GM19043 (cell line): Measurements from ENCODE around the gene DDR1.
"Not testable (repeated sequence)": the region's sequence is repeated elsewhere in the genome, so short reads cannot be mapped to it uniquely, and the experiment has no call there.

ENCODE experiments used
- ATAC-seq: cut with Tn5 transposase; IDR thresholded peaks from one replicate; pipeline ENCODE4 v1.9.1; 2021; ENCODE audit warnings: low read depth; ENCODE audit not compliant: unreplicated experiment

DDR1 gene

DNA sequence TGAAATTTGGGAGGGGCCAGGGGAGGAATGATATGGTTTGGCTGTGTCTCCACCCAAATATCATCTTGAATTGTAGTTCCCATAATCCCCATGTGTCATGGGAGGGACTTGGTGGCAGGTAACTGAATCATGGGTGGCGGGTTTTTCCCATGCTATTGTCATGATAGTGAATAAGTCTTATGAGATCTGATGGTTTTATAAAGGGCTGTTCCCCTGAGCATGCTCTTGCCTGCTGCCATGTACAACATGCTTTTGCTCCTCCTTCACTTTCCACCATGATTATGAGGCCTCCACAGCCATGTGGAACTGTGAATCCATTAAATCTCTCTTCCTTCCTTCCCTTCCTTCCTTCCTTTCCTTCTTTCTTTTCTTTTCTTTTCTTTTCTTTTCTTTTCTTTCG lies 31.9 kb upstream of the DDR1 start:
- ATAC-seq = not testable (repeated sequence)

DNA sequence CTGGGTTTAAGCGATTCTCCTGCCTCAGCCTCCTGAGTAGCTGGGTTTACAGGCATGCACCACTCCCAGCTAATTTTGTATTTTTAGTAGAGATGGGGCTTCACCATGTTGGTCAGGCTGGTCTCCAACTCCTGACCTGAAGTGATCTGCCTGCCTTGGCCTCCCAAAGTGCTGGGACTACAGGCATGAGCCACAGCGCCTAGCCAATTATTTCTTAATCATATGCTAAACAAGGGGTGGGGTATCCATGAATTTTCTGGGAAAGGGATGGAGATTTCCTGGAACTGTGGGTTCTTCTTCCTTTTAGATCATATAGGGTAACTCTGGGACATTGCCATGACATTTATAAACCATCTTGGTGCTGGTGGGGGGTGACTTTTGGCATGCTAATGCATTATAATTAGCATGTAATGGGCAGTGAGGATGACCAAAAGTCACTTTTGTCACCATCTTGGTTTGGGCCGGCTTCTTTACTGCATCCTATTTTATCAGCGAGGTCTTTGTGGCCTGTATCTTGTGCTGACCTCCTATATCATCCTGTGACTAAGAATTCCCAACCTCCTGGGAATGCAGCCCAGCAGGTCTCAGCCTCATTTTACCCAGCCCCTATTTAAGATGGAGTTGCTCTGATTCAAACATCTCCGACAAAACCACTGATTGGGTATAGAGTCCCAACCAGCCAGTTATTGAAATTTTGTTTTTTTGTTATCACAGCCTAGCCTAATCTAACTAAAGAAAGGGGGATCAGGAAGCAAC lies 29.9 kb upstream of the DDR1 start:
- ATAC-seq = no peak

DNA sequence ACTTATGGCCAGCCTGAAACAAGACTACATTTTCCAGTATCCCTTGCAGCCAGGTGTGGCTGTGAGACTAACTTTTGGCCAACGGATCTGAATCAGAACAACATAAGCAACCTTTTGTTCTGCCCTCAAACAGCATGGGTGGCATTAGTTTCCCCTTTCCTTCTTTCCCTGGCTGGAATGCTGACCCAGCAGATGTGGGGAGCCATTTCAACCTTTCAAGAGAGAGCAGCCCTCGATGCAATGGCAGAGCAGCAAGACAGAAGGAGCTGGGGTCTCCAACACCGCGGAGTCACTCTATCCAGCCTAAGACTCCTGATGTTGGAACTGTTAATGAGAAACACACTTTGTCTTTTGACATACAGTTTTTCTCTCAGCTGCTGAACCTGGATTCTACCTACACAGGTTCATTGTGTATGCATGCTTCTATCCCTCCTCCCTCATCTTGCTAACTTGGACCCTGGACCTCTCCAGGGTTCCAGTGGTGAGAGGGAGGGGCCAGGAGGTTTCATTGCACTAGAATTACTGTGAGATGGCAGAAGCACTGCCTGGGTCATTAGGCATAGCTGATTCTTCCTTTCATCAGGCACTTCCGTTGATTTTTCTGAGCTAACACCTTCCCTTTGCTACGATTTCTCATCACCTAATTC lies 28.8 kb upstream of the DDR1 start:
- no peak for ATAC-seq

DNA sequence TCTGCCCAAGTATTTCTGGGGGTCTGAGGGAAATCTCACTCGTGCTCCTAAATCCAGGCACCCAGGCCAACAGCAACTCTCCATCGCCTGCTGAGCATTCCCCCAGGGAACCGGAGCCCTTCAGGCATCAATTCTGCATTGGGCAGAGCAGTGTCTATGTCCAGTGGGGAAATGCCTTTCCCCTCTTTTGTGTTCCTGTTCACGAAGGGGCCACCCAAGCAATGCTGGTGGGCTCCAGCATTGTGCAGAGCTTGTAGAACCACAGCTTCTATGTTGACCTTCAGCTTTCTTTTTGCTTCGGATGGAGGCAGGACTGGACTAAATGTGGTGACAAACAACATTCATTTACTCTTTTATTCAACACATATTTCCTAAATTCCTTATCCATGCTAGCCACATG lies 27.2 kb upstream of the DDR1 start:
- ATAC-seq = no peak

DNA sequence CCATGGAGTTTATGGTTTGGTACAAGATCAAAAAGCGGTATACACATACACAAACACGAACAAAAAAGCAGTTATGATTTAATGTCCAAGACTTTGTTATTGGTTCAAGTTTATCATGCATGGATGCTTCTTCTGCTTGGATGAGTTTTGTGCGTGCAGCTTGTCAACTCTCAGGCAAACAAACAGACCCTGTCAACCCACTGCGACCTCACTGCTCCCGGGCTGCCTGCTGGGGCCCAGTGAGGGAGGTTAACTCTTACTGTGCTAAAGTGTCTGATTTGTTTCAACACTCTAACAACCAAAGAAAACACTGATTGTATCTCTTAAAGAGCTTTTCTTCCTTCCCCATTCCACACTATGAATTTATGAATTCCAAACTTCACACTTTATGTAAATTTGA lies 26.8 kb upstream of the DDR1 start:
- no peak for ATAC-seq

DNA sequence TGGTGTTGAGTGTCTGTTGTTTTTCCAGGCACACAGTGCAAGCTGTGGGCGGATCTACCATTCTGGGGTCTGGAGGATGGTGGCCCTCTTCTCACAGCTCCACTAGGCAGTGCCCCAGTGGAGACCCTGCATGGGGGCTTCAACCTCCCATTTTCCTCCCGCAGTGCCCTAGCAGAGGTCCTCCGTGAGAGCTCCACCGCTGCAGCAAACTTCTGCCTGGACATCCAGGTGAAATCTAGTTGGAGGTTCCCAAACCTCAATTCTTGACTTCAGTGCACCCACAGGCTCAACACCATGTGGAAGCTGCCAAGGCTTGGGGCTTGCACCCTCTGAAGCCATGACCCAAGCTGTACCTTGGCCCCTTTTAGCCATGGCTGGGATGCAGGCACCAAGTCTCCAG lies 24.6 kb upstream of the DDR1 start:
- not testable (repeated sequence) for ATAC-seq

DNA sequence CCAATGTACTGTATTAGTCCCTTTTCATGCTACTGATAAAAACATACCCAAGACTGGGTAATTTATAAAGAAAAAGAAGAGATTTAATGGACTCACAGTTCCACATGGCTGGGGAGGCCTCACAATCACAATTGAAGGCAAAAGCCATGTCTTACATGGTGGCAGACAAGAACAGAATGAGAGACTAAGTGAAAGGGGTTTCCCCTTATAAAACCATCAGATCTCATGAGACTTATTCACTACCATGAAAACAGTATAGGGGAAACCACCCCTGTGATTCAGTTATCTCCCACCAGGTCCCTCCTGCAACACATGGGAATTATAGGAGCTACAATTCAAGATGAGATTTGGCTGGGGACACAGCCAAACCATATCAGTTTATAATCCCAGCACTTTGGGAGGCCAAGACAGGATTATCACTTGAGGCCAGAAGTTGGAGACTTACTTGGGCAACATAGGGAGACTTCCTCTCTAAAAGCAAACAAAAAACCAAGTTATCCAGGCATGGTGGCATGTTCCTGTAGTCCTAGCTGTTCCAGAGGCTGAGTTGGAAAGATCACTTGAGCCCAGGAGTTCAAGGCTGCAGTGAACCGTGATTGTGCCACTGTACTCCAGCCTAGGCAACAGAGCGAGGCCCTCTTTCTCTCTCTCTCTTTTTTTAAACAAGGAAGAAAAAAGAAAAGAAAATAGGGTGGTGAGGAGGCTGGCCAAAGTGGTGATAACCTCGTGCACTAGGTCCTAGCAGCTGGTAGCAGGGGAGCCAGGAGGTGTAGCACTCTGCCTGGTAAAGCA lies 22.9 kb upstream of the DDR1 start:
- no peak for ATAC-seq

DNA sequence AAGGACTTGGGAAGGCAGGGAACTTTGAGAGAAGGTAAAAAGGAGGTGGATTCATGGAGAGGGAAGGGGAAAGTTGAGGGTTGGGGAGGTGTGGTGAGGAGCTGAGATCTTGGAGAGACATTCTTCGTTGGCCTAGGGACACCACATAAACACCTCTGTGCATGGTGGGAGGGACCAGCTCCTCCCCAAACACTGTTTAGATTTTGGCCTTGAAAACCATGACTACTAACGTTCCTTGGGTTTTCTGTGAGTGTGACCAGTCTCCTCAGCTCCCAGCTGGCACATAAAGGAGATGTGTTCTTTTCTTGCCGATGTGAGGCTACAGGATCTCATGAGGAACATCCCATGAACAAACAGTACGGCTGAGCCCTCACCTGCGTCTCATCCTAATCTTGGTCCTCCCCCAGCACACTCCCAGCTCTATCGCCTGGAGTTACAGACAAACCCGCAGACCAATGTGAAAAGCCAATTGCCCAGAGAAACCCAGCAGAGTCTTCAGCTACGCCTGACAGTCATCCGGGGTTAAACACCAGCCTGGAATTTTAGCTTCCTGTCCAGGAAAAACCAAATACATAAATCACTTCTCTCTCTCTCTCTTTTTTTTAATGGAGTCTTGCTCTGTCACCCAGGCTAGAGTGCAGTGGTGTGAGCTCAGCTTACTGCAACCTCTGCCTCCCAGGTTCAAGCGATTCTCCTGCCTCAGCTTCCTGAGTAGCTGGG lies 22.0 kb upstream of the DDR1 start:
- ATAC-seq = no peak

DNA sequence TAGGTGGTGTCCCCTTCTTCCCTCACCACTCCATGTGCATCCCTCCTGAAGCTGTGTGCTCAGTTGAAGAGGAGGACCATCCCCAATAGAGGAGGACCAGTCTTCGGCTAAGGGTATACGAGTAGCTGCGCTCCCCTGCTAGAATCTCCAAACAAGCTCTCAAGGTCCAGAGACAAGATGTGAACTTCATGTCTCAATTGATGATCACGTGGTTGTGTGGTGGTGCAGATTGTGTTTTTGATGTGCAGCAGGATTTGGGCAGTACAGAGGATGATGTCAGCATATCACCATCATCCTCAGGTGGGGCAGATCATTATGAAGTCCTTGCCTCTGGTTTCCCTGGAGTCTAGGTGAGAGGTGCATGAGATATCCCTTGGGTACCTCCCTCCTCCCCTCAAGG lies 20.0 kb upstream of the DDR1 start:
- no peak for ATAC-seq

DNA sequence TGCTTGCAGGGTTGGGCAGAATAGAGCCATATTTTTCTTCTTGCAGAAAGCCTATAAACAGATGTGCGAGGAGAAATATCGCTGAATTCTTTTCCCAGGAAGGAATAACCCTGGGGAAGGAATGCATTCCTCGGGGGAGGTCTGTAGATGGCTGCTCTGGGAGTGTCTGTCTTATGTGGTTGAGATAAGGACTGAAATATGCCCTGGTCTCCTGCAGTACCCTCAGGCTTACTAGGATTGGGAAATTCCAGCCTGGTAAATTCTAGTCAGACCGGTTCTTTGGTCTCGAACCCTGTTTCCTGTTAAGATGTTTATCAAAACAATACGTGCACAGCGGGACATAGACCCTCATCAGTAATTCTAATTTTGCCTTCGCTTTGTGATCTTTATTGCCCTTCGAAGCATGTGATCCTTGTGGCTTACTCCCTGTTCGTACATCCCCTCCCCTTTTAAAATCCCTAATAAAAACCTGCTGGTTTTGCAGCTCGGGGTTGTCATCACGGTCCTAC lies 15.0 kb upstream of the DDR1 start:
- not testable (repeated sequence) for ATAC-seq

DNA sequence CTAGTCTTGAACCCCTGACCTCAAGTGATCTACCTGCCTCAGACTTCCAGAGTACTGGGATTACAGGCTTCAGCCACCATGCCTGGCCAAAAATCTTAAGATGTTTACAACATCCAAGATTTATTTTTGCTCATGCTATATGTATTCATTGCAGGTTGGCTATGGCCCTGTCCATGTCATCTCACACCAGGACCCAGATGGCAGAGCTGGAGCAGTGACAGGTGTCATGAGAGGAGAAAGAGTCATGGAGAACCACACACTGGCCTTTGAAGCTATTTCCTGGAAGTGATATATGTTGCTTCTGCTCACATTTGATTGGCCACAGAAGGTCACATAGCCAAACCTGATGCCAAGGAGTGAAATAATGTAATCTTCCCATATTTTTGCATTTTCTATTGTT lies 13.8 kb upstream of the DDR1 start:
- no peak for ATAC-seq

DNA sequence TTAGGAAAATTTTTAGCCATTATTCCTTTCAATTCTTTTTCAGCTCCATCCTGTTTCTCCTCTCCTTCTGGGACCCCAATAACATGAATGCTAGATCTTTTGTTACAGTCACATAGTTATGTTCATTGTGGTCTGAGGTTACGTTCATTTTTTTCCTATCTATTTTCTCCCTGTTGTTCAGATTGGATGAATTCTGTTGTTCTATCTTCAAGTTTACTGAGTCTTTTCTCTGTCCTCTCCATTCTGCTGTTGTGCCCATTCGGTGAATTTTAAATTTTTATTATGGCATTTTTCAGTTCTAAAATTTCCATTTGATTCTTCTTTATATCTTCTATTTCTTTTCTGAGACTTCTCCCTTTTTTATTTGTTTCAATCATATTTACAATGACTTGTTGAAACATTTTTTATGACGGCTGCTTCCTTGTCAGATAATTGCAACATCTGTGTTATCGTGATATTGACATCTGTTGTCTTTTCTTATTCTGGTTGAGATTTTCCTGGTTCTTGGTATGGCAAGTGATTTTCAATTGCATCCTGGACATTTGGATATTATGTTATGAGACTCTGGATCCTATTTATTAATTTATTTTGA lies 12.6 kb upstream of the DDR1 start:
- no peak for ATAC-seq

DNA sequence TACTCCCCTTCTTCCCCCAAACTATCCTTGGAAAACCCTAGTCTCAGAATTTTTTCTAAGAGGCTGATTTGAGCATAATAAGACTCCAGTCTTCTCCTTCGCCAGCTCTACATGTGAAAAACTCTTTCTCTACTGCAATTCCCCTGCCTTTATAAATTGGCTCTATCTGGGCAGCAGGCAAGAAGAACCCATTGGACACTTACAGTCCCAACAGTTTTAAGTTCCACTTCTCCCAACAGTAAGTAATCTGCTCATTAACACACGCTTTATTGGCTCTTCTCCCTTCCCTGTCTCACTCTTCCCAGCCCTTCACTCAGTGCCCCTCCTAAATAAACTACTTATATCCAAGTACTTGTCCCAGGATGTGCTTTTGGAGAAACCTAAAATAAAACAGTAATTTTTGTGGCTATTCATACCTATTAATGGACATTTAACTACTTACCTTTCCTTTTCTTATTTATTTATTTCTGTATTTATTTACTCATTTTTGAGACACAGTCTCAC lies 11.1 kb upstream of the DDR1 start:
- no peak for ATAC-seq

DNA sequence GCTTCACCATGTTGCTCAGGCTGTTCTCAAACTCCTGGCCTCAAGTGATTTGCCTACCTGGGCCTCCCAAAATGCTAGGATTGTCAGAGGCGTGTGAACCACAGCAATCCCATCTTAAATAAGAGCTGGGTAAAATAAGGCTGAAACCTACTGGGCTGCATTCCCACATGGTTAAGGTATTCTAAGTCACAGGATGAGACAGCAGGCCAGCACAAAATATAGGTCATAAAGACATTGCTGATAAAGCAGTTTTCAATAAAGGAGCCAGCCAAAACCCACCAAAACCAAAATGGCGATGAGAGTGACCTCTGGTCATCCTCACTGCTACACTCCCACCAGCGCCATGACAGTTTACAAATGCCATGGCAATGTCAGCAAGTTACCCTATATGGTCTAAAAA lies 10.5 kb upstream of the DDR1 start:
- not testable (repeated sequence) for ATAC-seq

DNA sequence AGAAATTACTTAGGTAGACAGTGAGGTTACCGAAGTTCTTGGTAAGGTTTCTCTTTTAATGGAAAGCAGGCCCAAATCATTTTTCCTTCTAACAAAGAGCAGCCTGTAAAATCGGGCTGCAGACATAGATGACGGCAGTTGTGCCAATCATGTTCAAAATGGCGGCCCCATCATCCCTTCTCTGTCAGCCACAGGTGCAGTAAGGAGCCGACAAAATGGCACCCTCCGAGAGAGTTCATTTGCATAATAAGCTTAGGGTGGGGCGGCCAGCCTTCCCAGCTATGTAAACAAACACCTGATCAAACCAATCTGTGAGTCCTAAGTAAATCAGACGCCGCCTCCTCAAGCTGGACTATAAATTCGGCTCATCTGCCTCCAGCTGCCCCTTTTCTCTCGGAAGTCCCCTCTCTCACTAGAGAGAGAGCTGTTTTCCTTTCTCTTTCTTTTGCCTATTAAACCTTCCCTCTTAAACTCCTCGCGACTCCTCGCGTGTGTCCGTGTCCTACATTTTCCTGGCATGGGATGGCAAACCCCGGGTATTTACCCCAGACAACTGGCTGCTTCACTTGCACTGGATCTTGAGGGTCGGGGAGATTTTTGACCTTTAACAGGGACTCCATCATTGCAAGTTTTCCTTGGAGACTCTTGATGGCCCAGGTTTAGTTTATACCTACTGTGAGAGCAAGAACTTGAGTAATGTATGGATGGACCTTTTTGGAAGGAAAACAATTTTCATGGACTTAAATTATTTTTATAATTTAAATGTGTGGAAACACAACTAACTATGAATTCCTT lies 8.9 kb upstream of the DDR1 start:
- ATAC-seq = no peak

DNA sequence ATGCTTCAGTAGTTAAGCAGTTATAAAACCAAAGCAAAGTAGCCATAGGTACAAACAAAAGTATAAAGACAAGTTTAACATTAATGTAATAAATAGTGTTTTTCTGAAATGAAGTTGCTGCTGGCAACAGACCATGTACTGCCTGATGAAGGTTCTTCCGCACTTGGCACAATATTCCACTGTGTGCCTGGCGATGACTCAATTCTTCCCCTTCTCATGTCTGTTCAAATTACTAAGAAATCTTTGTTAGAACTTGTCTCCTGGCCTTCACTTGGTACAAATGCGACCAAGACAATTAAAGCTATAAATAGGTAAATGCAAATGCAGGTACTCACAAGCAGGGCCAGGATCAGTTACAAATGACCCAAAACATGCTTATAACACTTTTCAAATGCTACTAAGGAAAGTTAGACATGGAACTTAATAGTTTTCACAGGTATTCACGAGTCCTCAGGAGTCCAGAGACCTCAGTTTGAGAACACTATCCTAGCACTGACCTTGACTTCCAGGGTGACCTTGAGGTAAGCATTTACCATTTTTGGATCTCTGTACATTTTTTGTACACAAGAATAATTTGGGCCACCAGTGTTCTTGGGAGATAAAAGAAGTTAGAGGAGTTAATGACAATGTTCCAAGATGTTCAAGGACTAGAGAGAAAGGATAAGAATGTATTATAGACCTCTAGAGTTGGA lies 8.1 kb upstream of the DDR1 start:
- ATAC-seq = no peak

DNA sequence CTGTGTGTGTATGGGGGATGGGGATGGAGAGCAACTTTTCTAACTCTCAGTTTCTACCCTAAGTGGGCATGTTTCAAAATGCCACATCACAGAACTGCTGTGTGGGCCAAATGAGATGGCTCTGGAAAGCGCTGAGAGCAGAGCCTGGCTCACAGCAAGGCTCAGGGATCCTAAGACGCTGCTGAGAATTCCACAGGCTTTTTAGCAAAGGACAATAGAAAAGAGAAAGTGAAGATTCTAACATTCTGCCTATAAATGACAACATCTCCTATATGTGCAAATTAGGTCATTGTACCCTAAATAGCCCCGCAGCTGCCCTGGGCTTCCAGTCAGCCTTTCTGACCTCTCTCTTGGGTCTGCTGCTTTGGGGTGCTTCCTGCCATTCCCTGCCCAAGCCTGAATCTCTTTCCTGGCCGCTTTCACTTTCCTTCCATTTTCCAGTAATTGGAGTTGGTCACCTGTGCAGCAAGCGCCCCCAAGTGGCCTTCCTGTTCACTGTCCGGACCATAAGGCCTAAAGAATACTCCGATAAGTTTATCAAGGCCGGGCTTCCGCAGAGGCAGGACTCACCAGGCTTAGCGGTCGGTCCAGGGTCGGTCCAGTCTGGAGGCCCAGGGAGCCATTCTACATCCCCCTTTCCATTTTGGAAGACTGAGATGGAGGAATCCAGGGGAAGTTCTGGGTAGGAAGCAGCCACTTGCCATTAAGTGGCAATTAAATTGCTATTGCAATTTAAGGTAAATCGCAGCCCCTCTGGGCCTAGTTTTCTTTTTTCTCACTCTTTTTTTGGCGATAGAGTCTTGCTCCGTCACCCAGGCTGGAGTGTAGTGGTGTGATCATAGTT lies 6.7 kb upstream of the DDR1 start:
- no peak for ATAC-seq
